Smooth muscle cell (in vitro differentiated cells): ENCODE measurements around the gene MAST4. TPM values are rescaled to one million over a fixed set of nuclear protein-coding genes. Genes with fewer than 3 reads are reported as not detected.
A peak's percentile ranks its signal among the peaks of the same experiment; 100 is the strongest.

Source experiments
- DNase-seq: peaks from one replicate; lab custom pipeline; 2025; ENCODE audit not compliant: unreplicated experiment; lab: John Stamatoyannopoulos, UW
- H2AFZ ChIP-seq: fragments of 200-600 bp; sonication (generic); 2 replicates; pipeline ENCODE4 v1.6.0; 2016; ENCODE audit warnings: antibody characterized with exemption, low read depth, mild to moderate bottlenecking
- H3F3A ChIP-seq: fragments of 200-600 bp; sonication (generic); 2 replicates; pipeline ENCODE4 v1.6.0; 2017; ENCODE audit warnings: antibody characterized with exemption, low read depth
- H3K27ac ChIP-seq: fragments of 200-600 bp; sonication (generic); 2 replicates; pipeline ENCODE4 v1.5.1; 2016; ENCODE audit warnings: low read depth, mild to moderate bottlenecking
- H3K27me3 ChIP-seq: fragments of 200-600 bp; sonication (generic); 2 replicates; pipeline ENCODE4 v1.6.1; 2016; ENCODE audit warnings: low read depth, mild to moderate bottlenecking
- H3K36me3 ChIP-seq: fragments of 200-600 bp; sonication (generic); 2 replicates; pipeline ENCODE4 v1.5.1; 2016; ENCODE audit warnings: low read depth
- H3K4me1 ChIP-seq: fragments of 200-600 bp; sonication (generic); 2 replicates; pipeline ENCODE4 v1.5.1; 2016; ENCODE audit warnings: low read depth
- H3K4me2 ChIP-seq: fragments of 200-600 bp; sonication (generic); 2 replicates; pipeline ENCODE4 v1.6.0; 2016; ENCODE audit warnings: mild to moderate bottlenecking
- H3K4me3 ChIP-seq: fragments of 200-600 bp; sonication (generic); 2 replicates; pipeline ENCODE4 v1.5.1; 2016; ENCODE audit warnings: mild to moderate bottlenecking
- H3K79me2 ChIP-seq: fragments of 200-600 bp; sonication (generic); 2 replicates; pipeline ENCODE4 v1.6.0; 2016; ENCODE audit warnings: low read depth, mild to moderate bottlenecking
- H3K9ac ChIP-seq: fragments of 200-600 bp; sonication (generic); 2 replicates; pipeline ENCODE4 v1.6.0; 2016; ENCODE audit warnings: low read depth
- H3K9me3 ChIP-seq: fragments of 200-600 bp; sonication (generic); replicated peaks from 2 replicates; pipeline ENCODE4 v1.5.1; 2016; ENCODE audit warnings: low read depth
- H4K20me1 ChIP-seq: fragments of 200-600 bp; sonication (generic); 2 replicates; pipeline ENCODE4 v1.6.0; 2016; ENCODE audit warnings: low read depth
- WGBS: methylation state at CpG from one replicate; pipeline ENCODE4 v1.1.7; 2016; ENCODE audit warnings: low lambda C conversion rate; 5-methylcytosine and 5-hydroxymethylcytosine counted together
- polyA plus RNA-seq: library from polyadenylated mRNA; unstranded; fragments of >200 nt; fragmentation: Nextera tagmentation; extraction: Ambion mirVana; gene quantifications from 2 replicates; pipeline ENCODE4 v1.2.1, GENCODE V29; 2016
- total RNA-seq: library from RNA; depleted of rRNA; stranded (reverse); fragments of >200 nt; gene quantifications from 2 replicates; pipeline ENCODE4 v1.2.3, GENCODE V29; 2014
- TF ChIP-seq, protein P1 (sequence below): fragments of 200-600 bp; sonication (generic); IDR thresholded peaks from 2 replicates; pipeline ENCODE4 v1.5.1; 2017; ENCODE audit warnings: borderline replicate concordance, mild to moderate bottlenecking, antibody characterized with exemption; ENCODE audit not compliant: insufficient read depth, poor library complexity, severe bottlenecking

The MAST4 gene
- total and polyA plus RNA-seq, 2 experiments from 2014 or later: 6.3 to 24.0 TPM

DNA sequence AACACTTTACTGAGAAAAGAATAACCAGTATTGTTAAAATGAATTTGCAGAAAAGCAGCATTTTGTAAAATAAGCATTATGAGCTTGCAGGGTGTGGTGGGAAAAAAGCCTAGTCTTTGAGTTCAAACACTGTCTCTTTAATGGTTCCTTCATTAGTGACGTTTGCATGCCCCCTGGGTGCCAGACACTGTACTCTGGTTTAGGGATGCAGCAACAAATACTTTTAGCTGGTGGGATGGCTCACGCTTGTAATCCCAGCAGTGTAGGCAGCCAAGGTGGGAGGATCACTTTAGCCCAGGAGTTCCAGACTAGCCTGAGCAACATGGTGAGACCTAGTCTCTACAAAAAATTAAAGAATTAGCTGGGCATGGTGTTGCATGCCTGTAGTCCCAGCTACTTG lies 62.3 kb downstream of the MAST4 start:
- H3K9me3 ChIP-seq: no peaks in the 10 kb centered on the region
- H2AFZ ChIP-seq: no peak overlapping the region
- H3K9ac ChIP-seq: no peak overlapping the region
- H3K79me2 ChIP-seq: no peaks in the 10 kb centered on the region
- no peaks in the 10 kb centered on the region for H4K20me1 ChIP-seq
- H3K27me3 ChIP-seq: no peaks in the 10 kb centered on the region
- H3K4me2 ChIP-seq: no peak overlapping the region
- no peak overlapping the region for H3K27ac ChIP-seq
- H3K4me3 ChIP-seq: no peak overlapping the region
- 35% methylated on average over 2 of the region's 2 CpGs for WGBS
- no peak for DNase-seq
- TF ChIP-seq, protein P1, sequence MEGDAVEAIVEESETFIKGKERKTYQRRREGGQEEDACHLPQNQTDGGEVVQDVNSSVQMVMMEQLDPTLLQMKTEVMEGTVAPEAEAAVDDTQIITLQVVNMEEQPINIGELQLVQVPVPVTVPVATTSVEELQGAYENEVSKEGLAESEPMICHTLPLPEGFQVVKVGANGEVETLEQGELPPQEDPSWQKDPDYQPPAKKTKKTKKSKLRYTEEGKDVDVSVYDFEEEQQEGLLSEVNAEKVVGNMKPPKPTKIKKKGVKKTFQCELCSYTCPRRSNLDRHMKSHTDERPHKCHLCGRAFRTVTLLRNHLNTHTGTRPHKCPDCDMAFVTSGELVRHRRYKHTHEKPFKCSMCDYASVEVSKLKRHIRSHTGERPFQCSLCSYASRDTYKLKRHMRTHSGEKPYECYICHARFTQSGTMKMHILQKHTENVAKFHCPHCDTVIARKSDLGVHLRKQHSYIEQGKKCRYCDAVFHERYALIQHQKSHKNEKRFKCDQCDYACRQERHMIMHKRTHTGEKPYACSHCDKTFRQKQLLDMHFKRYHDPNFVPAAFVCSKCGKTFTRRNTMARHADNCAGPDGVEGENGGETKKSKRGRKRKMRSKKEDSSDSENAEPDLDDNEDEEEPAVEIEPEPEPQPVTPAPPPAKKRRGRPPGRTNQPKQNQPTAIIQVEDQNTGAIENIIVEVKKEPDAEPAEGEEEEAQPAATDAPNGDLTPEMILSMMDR: no peak
- H3K4me1 ChIP-seq: peaks cover 15% of the 10 kb centered on the region
- H3K36me3 ChIP-seq: no peaks in the 10 kb centered on the region
- no peaks in the 10 kb centered on the region for H3F3A ChIP-seq

DNA sequence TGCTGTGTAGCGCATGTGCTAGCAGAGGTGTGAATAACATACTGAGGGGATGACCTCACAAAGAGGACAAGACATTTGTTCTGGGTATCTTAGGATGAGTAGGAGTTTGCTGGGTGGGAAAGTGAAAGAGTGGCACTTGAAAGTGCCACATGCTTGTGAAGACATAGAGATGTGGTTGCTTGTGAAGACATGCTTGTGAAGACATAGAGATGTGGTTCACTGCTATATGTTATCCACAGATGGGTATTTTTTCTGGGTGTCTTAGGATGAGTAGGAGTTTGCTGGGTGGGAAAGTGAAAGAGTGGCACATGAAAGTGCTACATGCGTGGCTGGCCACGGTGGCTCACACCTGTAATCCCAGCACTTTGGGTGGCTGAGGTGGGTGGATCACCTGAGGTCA lies 63.6 kb downstream of the MAST4 start:
- peaks cover 15% of the 10 kb centered on the region for H3K4me1 ChIP-seq
- no peaks in the 10 kb centered on the region for H4K20me1 ChIP-seq
- no peaks in the 10 kb centered on the region for H3F3A ChIP-seq
- no peak overlapping the region for H2AFZ ChIP-seq
- no peak overlapping the region for H3K4me2 ChIP-seq
- no peaks in the 10 kb centered on the region for H3K36me3 ChIP-seq
- no peaks in the 10 kb centered on the region for H3K9me3 ChIP-seq
- TF ChIP-seq, protein P1: no peak
- no peaks in the 10 kb centered on the region for H3K27me3 ChIP-seq
- no peaks in the 10 kb centered on the region for H3K79me2 ChIP-seq
- H3K4me3 ChIP-seq: no peak overlapping the region
- 99% methylated on average over 3 of the region's 3 CpGs for WGBS
- H3K9ac ChIP-seq: no peak overlapping the region
- no peak for DNase-seq
- no peak overlapping the region for H3K27ac ChIP-seq

DNA sequence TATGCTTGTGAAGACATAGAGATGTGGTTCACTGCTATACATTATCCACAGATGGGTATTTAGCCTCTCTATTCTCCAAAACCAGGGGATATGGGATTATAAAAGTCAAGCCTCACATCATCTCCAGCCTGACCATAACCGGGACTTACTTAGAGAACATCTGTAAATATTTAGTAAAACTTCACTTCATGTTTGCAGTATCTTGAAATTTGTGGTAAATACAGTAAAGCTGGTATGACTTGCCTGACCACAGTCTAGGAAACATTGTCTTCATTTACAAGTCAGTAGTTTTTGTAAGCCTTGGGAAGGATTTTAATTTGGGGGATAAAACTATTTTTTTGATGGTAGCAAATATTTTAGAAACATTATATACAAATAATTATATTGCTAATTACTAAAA lies 64.2 kb downstream of the MAST4 start:
- DNase-seq: no peak
- no peaks in the 10 kb centered on the region for H3K9me3 ChIP-seq
- no peak overlapping the region for H2AFZ ChIP-seq
- H3K4me2 ChIP-seq: peak overlapping the region; percentile 77
- whole genome bisulfite sequencing: 32% methylated on average over 1 of the region's 1 CpG
- no peak overlapping the region for H3K9ac ChIP-seq
- no peaks in the 10 kb centered on the region for H3F3A ChIP-seq
- H3K27me3 ChIP-seq: no peaks in the 10 kb centered on the region
- no peaks in the 10 kb centered on the region for H4K20me1 ChIP-seq
- no peaks in the 10 kb centered on the region for H3K79me2 ChIP-seq
- H3K36me3 ChIP-seq: no peaks in the 10 kb centered on the region
- H3K4me1 ChIP-seq: peaks cover 10% of the 10 kb centered on the region
- H3K27ac ChIP-seq: peak overlapping the region; percentile 85
- TF ChIP-seq, protein P1: no peak
- H3K4me3 ChIP-seq: no peak overlapping the region

DNA sequence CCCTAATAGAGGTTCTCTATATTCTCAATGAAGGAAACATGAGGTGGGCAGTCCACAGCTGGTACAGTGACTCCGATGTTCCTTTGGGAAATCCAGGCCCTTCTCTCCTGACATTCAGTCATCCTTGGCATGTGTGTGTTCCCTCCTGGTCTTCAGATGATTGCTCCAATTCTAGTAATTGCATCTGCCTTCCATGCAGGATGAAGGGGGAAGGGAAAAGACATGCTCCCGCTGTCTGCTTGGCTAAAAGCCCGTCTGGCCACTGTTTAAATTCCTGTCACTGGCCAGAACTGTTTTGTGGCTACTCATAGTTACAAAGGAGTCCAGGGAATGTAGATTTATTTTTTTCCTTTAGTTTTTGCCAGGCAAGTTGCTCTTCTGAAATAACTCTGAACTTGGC lies 65.0 kb downstream of the MAST4 start:
- Histone ChIP-seq H3K4me3 (no peak overlapping the region), H2AFZ (no peak overlapping the region), H3K27me3 (no peaks in the 10 kb centered on the region), H3K79me2 (no peaks in the 10 kb centered on the region), H3K4me1 (peaks cover 2% of the 10 kb centered on the region), H3K36me3 (no peaks in the 10 kb centered on the region), H3K27ac (peak overlapping the region; percentile 85), H3F3A (no peaks in the 10 kb centered on the region), H3K4me2 (peak overlapping the region; percentile 77), H3K9me3 (no peaks in the 10 kb centered on the region), H4K20me1 (no peaks in the 10 kb centered on the region), H3K9ac (no peak overlapping the region)
- 14% methylated on average over 3 of the region's 3 CpGs for WGBS
- TF ChIP-seq, protein P1: no peak
- no peak for DNase-seq
